Stimulated activated CD8-positive, alpha-beta memory T cell treated with anti-CD3 and anti-CD28 coated beads, Interleukin-7, amount 100 ng/mL, for 1 hour (primary cell): Measurements from ENCODE around the gene SPART.
"Not testable (repeated sequence)": the region's sequence is repeated elsewhere in the genome, so short reads cannot be mapped to it uniquely, and the experiment has no call there.

Experiments
- DNase-seq, 2 donors: peaks; one replicate each; pipeline ENCODE4 v3.0.0-alpha.2; 2020; ENCODE audit warnings: low read depth in 2 of 2

Gene SPART

DNA sequence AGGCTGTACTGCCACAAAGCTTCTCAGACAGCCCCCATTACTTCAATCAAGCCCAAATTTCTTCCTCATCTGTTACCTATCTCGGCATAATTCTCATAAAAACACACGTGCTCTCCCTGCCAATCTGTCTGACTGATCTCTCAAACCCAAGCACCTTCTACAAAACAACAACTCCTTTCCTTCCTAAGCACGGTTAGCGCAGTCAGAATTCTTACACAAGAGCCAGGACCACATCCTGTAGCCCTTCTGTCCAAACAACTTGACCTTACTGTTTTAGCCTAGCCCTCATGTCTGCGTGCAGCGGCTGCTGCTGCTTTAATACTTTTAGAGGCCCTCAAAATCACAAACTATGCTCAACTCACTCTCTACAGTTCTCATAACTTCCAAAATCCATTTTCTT, 26.4 kb downstream of the SPART start:
- not testable (repeated sequence) for DNase-seq

DNA sequence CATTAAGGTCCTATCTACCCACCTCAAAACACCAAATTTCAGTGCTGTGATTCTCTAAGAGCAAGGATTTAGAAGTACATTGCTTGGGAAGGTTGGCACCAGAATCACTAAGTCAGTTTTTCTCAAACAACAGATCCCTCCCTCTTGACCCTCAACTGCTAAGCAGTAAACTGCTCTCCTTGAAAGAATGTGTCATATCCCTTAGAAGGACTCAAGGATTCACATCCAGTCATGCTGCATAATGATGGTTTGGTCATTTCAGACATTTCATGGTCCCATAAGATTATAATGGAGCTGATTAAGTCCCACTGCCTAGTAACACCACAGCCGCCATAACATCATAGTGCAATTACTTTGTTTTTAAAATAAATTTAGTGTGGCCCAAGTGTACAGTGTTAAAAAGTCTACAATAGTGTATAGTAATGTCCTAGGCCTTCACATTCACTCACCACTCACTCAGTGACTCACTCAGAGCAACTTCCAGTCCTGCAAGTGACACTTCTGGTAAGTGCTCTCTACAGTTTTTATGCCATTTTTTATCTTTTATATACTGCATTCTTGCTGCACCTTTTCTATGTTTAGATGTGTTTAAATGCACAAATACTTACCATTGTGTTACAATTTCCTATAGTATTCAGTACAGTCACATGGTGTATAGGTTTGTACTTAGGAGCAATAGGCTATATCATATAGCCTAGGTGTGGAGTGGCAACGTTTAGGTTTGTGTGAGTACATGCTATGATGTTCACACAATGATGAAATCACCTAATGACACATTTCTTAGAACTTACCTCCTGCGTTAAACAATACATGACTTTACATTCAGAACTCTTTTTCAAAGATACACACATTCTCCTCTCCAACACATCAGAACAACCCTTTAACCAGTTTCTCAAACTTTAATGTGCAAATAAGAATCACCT, 32.9 kb downstream of the SPART start:
- DNase-seq, result no peak

- no peak for DNase-seq
Observed at GRCh38 chr13:36310417-36311108, 35.6 kb downstream of the SPART start.

- DNase-seq, result no peak
Observed at GRCh38 chr13:36302289-36302688, 43.9 kb downstream of the SPART start.

DNA sequence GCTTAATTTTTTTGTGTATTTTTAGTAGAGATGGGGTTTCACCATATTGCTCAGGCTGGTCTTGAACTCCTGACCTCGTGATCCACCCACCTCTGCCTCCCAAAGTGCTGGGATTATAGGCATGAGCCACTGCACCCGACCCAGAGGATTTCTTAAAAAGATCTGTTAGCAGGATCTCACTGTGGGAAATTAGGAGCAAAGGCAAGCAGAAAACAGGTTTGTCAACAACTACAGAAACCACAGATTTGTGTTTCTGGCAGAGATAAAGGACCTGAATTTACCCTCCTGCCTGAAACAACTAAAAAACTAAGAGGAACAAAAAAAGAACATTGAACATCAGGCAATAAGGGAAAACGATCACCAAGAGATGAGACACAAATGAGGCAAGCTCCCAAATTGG, 46.7 kb downstream of the SPART start:
- DNase-seq, result not testable (repeated sequence)

- no peak for DNase-seq
Observed at GRCh38 chr13:36298535-36299068, 47.6 kb downstream of the SPART start.

DNA sequence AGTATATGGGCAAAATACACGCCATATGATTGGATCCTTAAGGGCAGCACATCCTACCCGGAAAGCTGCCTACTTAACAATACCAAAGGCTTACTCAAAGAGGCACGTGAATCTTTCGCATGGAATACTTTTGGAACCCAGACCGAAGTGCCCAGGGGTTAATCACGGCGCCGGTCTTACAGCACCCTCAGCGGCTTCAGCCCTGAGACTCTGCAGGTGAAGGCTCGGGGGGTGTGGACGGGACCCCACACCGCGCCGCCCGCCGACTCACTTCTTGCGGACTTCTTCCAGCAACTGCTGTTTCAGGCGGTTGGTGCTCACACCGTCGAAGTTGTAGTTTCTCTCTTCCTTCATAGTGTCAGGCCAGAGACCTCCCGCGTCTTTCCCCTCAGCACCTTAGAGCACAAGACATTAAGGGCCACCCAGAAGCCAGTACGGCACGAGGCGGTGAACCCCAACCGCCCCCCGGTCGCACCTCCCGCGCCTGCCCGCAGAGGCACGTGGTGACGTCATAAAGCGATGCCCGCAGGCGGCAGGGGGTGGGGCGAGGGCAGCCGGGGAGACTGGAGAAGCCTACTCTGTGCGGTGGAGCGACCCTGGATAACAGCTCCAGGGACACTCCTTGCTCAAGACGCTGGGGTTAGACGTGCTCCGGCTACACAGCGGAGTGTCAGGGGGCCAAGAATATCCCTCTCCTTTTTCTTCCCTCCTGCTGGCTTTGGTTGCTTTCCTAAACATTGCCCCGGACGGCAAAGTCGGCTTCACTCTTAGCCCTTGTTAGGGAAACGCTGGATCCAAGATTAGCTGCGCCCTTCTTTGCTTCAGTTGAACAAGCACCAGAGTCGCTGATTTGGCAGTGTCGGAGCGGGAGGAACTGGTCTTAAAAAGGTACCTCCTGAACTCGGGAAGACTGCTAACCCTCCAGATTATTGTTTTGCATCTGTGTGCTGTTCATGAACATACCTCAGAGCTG, 48.5 kb downstream of the SPART start, which contains the start of gene CCDC169:
Gene CCDC169, minus strand, starts transcription at position 449 of the 973 bp plus-strand sequence. Its CDS starts 95 bp downstream, at position 354.
- DNase-seq, result peak in 1 of 2 donors; percentile 24

DNA sequence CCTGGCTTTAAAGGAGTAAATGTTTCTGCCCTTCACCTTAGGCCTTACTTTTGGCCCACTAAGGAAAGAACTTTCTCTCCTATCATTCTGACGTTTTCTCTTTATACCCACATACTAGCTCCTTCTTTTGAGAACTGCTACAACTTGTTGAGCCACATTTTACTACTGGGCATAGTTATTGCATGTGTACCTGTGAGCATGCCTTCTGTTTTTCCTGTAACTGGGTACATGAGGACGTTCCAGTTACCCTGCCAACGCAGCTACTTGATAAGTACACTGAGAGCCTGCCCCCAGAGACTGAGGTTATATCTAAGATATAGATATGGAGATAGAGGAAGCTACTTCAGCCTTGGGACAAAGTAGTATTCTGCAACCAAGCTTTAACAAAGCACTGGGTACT, 52.1 kb downstream of the SPART start:
- no peak for DNase-seq

GRCh38 chr13:36293497-36293896, 52.7 kb downstream of the SPART start:
- no peak for DNase-seq

DNA sequence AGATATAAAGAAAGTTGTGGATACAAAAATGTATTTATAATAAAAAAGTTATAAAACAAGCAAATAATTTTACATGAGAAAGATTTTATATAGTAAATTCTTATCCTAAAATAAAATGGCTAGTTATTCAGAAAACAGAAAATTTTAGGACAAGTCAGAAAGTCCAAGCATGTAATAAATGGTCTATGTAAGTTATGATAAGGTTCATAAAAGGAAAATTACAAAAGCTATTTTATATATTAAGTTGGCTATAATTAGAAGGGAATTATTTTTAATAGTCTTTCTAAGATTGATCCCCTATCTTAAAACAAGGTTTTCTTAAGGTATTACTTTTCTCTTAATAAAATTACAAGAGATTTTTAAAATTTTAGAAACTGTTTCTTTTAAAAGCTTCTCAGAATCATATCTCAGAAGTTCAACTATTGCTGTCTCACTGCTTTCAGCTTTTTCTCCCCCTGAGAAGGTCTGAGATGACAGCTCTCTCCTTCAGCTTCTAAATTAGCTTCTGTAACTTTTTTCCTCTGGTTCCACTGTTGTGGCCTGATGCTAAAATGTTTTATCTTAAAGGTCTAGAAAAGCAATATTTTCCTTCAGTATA, 57.3 kb downstream of the SPART start:
- DNase-seq, result no peak

GRCh38 chr13:36286006-36286405, 60.2 kb downstream of the SPART start:
- DNase-seq, result no peak

GRCh38 chr13:36282821-36283432, 63.3 kb downstream of the SPART start:
- DNase-seq, result no peak

DNA sequence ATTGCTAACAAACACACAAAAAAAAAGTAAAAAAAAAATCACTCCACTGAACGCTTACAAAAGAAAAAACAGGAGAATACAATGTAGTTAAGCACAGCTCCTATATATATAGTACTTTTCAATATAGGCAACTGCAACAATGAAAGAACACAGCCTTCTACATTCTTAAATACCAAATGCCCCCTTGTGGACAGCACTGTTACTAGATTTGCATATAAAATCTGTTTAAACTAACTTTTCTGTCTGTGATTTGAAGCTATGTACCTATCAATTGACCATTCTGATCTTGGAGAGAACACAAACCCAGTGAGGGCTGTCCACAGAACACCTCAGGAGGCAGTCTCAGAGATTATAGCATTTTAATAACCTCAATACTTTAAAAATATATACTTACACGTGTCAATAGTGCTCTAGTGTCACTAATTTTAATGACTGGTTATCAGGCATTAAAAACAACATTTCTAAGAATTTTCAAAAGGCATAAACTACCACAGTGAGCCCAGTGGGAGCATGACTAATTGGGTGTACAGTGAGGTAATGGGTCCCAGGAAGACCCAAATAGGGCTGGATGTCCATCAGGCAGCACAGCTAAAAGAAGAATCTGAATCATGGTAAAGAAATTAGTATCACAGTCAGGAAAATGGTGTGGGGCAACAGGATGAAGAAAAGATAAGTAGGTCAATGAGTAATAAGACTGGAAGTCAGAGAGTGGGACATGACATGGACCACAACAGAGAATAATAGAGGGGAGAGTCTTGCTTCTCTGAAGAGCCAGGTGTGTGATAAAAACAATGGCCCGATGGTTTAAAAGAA, 70.8 kb downstream of the SPART start:
- no peak for DNase-seq

DNA sequence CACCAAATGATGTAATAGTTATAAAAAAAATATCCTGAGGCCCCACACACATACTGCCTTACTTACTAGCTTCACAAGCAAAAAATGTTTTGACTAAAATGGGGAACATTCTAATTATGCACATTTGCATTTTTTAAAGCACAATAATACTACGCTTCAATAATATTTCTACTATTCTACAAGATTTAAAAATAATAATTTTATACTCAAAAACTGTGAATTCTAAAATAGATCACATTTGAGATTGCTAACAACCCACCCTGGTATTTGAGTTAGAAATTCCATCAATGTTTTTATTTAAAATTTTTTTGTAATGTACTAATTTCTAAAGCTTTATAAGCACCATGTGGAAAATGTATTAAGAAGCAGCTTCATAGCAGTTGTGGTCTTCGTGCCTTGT, 72.8 kb downstream of the SPART start:
- no peak for DNase-seq

DNA sequence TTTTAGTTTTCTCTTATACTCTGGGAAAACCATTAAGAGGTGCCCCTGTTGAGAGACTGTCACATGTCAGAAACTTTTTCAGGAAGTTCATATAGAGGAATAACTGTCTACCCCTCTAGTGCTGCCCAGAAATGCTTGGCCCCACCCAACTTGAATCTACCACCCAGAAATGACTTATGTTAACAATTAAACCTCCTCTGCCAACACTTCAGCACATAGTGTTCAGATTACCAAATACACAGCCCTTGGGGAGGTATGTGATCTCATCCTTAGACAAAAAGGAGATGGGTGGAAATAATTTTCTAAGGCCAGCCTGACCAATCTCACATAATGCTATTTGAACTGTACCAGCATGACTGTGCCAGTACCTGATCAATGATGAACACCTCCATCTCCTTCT, 84.2 kb downstream of the SPART start:
- DNase-seq, result no peak

- DNase-seq, result no peak
Observed at GRCh38 chr13:36261011-36261410, 85.2 kb downstream of the SPART start.

DNA sequence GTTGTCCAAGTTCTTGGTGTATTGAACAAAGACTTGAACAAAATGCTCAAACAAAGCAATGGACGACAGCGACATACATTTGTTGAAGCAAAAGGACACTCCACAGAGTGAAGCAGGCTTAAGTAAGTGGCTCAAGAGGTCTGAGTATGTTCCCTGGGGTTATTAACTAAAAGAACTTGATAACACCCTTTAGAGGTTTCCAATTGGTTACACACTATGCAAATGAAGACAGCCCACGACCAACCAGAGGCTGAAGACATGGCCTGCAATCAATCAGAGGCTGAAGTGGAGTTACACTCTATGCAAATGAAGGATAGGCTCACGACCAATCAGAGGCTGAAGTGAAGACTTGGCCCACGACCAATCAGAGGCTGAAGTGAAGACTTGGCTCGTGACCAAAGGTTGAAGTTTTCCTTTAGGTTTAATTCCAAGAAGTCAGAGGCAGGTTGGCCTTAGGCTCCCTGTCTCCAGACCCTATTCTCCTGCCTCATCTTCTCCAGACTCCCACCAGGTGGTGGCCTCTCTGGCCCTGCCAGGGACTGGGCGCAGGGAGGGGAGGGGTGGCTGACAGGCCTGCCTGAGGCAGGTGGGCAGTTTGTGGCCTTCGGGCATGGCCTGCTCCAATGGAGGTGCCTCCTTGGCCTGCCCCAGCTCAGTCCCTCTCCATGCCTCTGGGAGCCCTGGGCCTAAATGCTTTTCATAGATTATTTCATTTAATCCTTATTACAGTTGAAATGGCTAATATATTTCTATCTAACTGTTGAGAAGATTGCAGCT, 86.6 kb downstream of the SPART start:
- DNase-seq, result no peak

DNA sequence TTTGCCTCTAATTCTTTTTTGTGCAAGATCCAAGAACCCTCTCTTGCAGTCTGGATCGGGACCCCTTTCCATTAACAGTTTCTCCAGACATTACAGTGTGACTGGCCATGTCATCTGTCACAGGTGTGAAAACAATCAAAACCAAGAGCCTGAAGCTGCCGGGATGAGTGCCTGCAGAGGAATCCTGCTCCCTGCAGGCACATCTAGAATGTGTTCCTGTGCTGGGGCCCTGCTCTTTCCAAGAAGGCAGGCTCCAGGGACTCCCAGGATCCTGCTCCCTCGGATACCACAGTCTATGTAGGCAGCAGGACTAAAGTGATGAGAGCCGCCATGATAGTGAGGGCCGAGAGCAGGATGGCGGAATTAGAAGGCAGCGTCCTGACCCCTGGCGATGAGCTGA, 87.4 kb downstream of the SPART start:
- no peak for DNase-seq
